Measurements from ENCODE around the gene CACNB1.

DNA sequence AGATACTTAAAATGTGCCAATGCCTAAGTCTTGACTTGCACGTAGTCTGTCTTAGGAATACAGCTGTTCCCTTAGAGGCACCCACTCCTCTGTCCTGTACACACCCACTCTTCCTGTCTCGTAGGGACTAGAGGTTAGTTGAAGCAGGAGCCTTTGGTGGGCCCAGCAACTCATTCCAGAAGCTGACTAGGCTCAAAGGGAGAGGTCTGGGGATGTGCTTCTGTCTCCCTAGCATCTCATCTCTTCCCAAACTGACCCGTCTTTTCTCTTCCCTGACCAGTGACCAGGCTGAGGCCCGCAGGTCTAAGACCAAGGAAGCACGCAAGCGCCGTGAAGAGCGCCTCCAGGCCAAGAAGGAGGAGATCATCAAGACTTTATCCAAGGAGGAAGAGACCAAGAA is 6.8 kb upstream of the CACNB1 start:
- TF ChIP-seq CTCF (IDR thresholded peaks at IDR 0.05), result no peak
- TF ChIP-seq ZFX (IDR thresholded peaks at IDR 0.05; ENCODE audit: borderline replicate concordance), result no peak

Data from 22Rv1 (cell line).